CD4-positive, alpha-beta T cell treated with Interleukin-12 subunit alpha and Interleukin-12 subunit beta, for 1 hour (primary cell): ENCODE data around the gene ALG12.

Experiments
- DNase-seq: peaks from one replicate; pipeline ENCODE4 v3.0.0-alpha.2; 2020

Gene ALG12

GRCh38 chr22:49886346-49887063 is 31.7 kb downstream of the ALG12 start:
- no peak for DNase-seq

- no peak for DNase-seq
Observed at GRCh38 chr22:49885881-49886280, 32.4 kb downstream of the ALG12 start.

GRCh38 chr22:49885281-49885680 is 33.0 kb downstream of the ALG12 start:
- DNase-seq = no peak

GRCh38 chr22:49884503-49885260 is 33.6 kb downstream of the ALG12 start:
- DNase-seq = no peak

- DNase-seq = no peak
Observed at GRCh38 chr22:49884075-49884474, 34.2 kb downstream of the ALG12 start.

- no peak for DNase-seq
Observed at GRCh38 chr22:49883294-49883640, 35.0 kb downstream of the ALG12 start.

- no peak for DNase-seq
Observed at GRCh38 chr22:49882519-49883293, 35.5 kb downstream of the ALG12 start.

GRCh38 chr22:49881856-49882255 is 36.4 kb downstream of the ALG12 start:
- no peak for DNase-seq

GRCh38 chr22:49880281-49880680 is 38.0 kb downstream of the ALG12 start:
- no peak for DNase-seq

GRCh38 chr22:49879871-49880270 is 38.4 kb downstream of the ALG12 start:
- no peak for DNase-seq

- no peak for DNase-seq
Observed at GRCh38 chr22:49878206-49878605, 40.0 kb downstream of the ALG12 start.

- no peak for DNase-seq
Observed at GRCh38 chr22:49877642-49878041, 40.6 kb downstream of the ALG12 start.

GRCh38 chr22:49873228-49873940 is 44.9 kb downstream of the ALG12 start:
- no peak for DNase-seq

- no peak for DNase-seq
Observed at GRCh38 chr22:49872347-49872746, 45.9 kb downstream of the ALG12 start.

- no peak for DNase-seq
Observed at GRCh38 chr22:49871482-49871881, 46.8 kb downstream of the ALG12 start.

- peak; percentile 63 for DNase-seq
Observed at GRCh38 chr22:49869845-49870712, 48.2 kb downstream of the ALG12 start.

GRCh38 chr22:49869086-49869830 is 49.0 kb downstream of the ALG12 start:
- no peak for DNase-seq

- peak; percentile 44 for DNase-seq
Observed at GRCh38 chr22:49867303-49868265, 50.7 kb downstream of the ALG12 start.

GRCh38 chr22:49866646-49867045 is 51.6 kb downstream of the ALG12 start:
- DNase-seq = no peak

- no peak for DNase-seq
Observed at GRCh38 chr22:49866134-49866533, 52.1 kb downstream of the ALG12 start.
